ENCODE results near the gene ADRA2C.

ADRA2C gene

DNA sequence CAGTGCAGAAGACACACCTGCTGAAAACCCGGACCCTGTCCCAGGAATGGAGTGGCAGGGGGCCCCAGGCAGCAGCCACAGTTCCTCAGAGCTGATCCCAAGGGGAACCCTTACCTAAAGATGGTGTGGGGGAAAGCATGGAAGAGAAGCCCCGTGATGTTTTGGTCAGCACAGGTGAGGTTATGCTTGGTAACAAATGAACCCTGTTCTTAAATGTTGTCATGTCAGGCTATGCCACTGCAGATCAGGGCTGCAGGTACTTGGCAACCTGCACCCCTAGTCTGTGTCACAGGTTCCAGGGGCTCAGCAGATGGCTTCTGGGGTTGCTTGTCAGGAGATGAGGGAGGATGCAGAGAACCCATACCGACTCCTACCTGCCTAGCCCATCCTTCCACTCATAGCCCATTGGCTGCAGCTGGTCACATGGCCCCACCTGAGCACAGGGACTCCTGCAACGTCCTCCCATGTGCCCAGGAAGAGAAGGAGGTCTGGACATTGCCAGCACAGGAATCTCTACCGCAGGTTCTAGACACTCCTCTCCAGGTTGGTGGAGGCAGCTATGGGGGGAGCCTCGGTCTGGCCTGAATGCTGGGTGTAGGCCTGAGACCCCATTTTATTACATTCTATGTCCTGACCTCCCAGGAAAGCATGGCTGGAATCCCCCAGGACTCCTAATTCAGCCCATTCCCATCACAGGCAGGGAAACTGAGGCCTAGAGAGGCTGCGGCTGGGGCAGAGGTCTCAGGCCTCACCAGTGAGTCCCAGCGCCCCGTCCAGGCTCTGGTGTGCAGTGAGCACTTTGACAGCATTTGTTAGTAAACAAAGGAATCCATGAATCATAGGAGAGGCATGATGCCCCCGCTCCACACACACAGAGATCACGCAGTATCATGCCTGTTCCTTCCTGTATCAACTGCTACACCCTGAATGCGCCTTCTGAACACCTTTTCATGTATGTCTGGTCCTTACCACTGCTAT is 51.1 kb downstream of the ADRA2C start:
- H3K36me3 ChIP-seq = no peaks in the 10 kb centered on the region
- H3K9me3 ChIP-seq = no peaks in the 10 kb centered on the region
- peaks cover 0 to 39% of the 10 kb centered on the region in 2 donors for H3K27me3 ChIP-seq
- H3K4me3 ChIP-seq = no peak overlapping the region
- no peak overlapping the region for H3K27ac ChIP-seq
- intact Hi-C loops (cut with DNase I; ENCODE audit: low total_unique reads) = no loop called here
- TF ChIP-seq CTCF (IDR thresholded peaks at IDR 0.05) = no peak
- DNase-seq = no peak
- H3K4me1 ChIP-seq = no peaks in the 10 kb centered on the region
